HepG2 (cell line): ENCODE results near the gene KIAA2012. TPM values are rescaled to one million over a fixed set of nuclear protein-coding genes. Genes with fewer than 3 reads are reported as not detected.

ENCODE experiments used
- AKAP8 ChIP-seq: sonication (generic); formaldehyde crosslinking; IDR thresholded peaks from 2 replicates; pipeline ENCODE4 v1.5.1; 2020; ENCODE audit warnings: mild to moderate bottlenecking, missing genetic modification reagents
- BRD4 ChIP-seq: sonication (generic); formaldehyde crosslinking; IDR thresholded peaks from 2 replicates; pipeline ENCODE4 v1.4.0; 2020; ENCODE audit warnings: missing genetic modification reagents
- CBX2 ChIP-seq, 2 experiments: fragments of 200-600 bp in 1 of 2; sonication (generic); formaldehyde crosslinking in 1 of 2; IDR thresholded peaks; 2 replicates each; pipeline versions ENCODE4 v1.7.0 to v1.8.1; 2018 to 2022; ENCODE audit warnings: low read depth in 2 of 2, low read length in 1 of 2, mild to moderate bottlenecking in 1 of 2, missing genetic modification reagents in 1 of 2
- GABPA ChIP-seq, 2 experiments: IDR thresholded peaks; 2 replicates each; pipeline ENCODE4 v1.6.1; 2011 to 2016; ENCODE audit warnings: low read depth in 2 of 2, low read length in 1 of 2, missing biosample characterization in 1 of 2, missing genetic modification characterization in 1 of 2
- KDM3A ChIP-seq: IDR thresholded peaks from 2 replicates; pipeline ENCODE4 v1.6.1; 2018; ENCODE audit warnings: low read depth, missing compliant biosample characterization
- KLF6 ChIP-seq: IDR thresholded peaks from 2 replicates; pipeline ENCODE4 v1.8.0; 2016; ENCODE audit warnings: missing biosample characterization, missing genetic modification reagents
- NCOA1 ChIP-seq: sonication (generic); formaldehyde crosslinking; IDR thresholded peaks from 2 replicates; pipeline ENCODE4 v1.9.0; 2021; ENCODE audit warnings: missing genetic modification reagents
- TCF7 ChIP-seq: sonication (generic); IDR thresholded peaks from 2 replicates; pipeline ENCODE4 v1.6.1; 2016; ENCODE audit warnings: antibody characterized with exemption, low read depth
- TCF7L2 ChIP-seq: IDR thresholded peaks from 2 replicates; pipeline ENCODE4 v1.6.1; 2011; ENCODE audit warnings: mild to moderate bottlenecking, low read depth, low read length, moderate library complexity
- ZNF260 ChIP-seq: sonication (generic); formaldehyde crosslinking; IDR thresholded peaks from 2 replicates; pipeline ENCODE4 v1.4.0; 2020; ENCODE audit warnings: missing genetic modification reagents, low read depth, mild to moderate bottlenecking, borderline replicate concordance
- ZNF263 ChIP-seq: sonication (generic); formaldehyde crosslinking; IDR thresholded peaks from 2 replicates; pipeline ENCODE4 v1.4.0; 2020; ENCODE audit warnings: missing genetic modification reagents
- ZNF614 ChIP-seq: IDR thresholded peaks from 2 replicates; pipeline ENCODE4 v1.6.1; 2018; ENCODE audit warnings: missing biosample characterization, missing genetic modification reagents, inconsistent platforms, borderline replicate concordance
- ZNF703 ChIP-seq: sonication (generic); formaldehyde crosslinking; IDR thresholded peaks from 2 replicates; pipeline ENCODE4 v1.5.1; 2020; ENCODE audit warnings: missing genetic modification reagents, mild to moderate bottlenecking, moderate library complexity, borderline replicate concordance
- ZZZ3 ChIP-seq: sonication (generic); formaldehyde crosslinking; IDR thresholded peaks from 2 replicates; pipeline ENCODE4 v1.4.0; 2020; ENCODE audit warnings: missing genetic modification reagents, mild to moderate bottlenecking, borderline replicate concordance
- polyA plus RNA-seq, 8 experiments: library from polyadenylated mRNA; depleted of rRNA in 3 of 8; stranded (reverse) in 7 of 8; unstranded in 1 of 8; fragments of >200 nt; fragmentation: Illumina TruSeq in 4 of 8; extraction: Trizol in 4 of 8; gene quantifications; 2 replicates each; pipeline versions ENCODE4 v1.2.1 to v1.2.3, GENCODE V29; 2011 to 2016; ENCODE audit warnings: low read depth in 4 of 8, missing spikeins in 1 of 8, mixed read lengths in 1 of 8; ENCODE audit not compliant: insufficient read depth in 1 of 8
- total RNA-seq, 5 experiments: library from RNA; depleted of rRNA; stranded (reverse); fragments of >200 nt; fragmentation: Illumina TruSeq; extraction: Trizol; gene quantifications; 2 replicates each; pipeline ENCODE4 v1.2.3, GENCODE V29; 2016; ENCODE audit warnings: low read depth in 1 of 5
- TF ChIP-seq, protein P1 (sequence below): IDR thresholded peaks from 2 replicates; pipeline ENCODE4 v1.6.1; 2016; ENCODE audit warnings: low read depth, control low read depth
- TF ChIP-seq, protein P2 (sequence below): sonication (generic); formaldehyde crosslinking; IDR thresholded peaks from 2 replicates; pipeline ENCODE4 v1.4.0; 2020; ENCODE audit warnings: mild to moderate bottlenecking, missing genetic modification reagents, borderline replicate concordance
- TF ChIP-seq, protein P3 (sequence below): IDR thresholded peaks from 2 replicates; pipeline ENCODE4 v1.6.1; 2016
- TF ChIP-seq, protein P4 (sequence below): IDR thresholded peaks from 2 replicates; pipeline ENCODE4 v1.6.1; 2012; ENCODE audit warnings: low read depth, low read length, improper control_type of control experiment
- TF ChIP-seq, protein P5 (sequence below): sonication (generic); formaldehyde crosslinking; IDR thresholded peaks from 2 replicates; pipeline ENCODE4 v1.5.1; 2020; ENCODE audit warnings: missing genetic modification reagents, mild to moderate bottlenecking, borderline replicate concordance

KIAA2012 gene
- total and polyA plus RNA-seq, 2 of the 13 experiments (the other 11 are each of a cell fraction or from before 2014, with no cell fraction given) = not detected

DNA sequence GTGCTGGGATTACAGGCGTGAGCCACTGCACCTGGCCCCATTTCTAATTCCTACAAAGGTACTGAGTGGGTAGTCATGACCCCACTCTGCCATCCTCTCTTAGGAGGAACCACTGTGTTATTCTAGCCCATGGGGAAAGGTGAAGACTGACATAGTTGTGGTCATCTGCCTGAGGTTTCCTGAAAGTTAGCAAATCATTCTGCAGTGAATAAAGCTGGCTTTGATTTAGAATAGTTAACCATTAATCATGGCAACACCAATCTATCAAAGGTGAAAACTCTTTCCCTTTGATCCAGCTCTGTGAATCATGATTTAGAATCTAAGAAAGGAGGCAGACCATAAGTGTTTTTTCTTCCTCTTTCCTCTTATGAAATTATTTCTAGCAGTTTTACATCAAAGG is 114.5 kb downstream of the KIAA2012 start (continued):
- TF ChIP-seq, protein P1, sequence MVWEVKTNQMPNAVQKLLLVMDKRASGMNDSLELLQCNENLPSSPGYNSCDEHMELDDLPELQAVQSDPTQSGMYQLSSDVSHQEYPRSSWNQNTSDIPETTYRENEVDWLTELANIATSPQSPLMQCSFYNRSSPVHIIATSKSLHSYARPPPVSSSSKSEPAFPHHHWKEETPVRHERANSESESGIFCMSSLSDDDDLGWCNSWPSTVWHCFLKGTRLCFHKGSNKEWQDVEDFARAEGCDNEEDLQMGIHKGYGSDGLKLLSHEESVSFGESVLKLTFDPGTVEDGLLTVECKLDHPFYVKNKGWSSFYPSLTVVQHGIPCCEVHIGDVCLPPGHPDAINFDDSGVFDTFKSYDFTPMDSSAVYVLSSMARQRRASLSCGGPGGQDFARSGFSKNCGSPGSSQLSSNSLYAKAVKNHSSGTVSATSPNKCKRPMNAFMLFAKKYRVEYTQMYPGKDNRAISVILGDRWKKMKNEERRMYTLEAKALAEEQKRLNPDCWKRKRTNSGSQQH (CRISPR knock-in tag) = no peak
- TF ChIP-seq, protein P2, sequence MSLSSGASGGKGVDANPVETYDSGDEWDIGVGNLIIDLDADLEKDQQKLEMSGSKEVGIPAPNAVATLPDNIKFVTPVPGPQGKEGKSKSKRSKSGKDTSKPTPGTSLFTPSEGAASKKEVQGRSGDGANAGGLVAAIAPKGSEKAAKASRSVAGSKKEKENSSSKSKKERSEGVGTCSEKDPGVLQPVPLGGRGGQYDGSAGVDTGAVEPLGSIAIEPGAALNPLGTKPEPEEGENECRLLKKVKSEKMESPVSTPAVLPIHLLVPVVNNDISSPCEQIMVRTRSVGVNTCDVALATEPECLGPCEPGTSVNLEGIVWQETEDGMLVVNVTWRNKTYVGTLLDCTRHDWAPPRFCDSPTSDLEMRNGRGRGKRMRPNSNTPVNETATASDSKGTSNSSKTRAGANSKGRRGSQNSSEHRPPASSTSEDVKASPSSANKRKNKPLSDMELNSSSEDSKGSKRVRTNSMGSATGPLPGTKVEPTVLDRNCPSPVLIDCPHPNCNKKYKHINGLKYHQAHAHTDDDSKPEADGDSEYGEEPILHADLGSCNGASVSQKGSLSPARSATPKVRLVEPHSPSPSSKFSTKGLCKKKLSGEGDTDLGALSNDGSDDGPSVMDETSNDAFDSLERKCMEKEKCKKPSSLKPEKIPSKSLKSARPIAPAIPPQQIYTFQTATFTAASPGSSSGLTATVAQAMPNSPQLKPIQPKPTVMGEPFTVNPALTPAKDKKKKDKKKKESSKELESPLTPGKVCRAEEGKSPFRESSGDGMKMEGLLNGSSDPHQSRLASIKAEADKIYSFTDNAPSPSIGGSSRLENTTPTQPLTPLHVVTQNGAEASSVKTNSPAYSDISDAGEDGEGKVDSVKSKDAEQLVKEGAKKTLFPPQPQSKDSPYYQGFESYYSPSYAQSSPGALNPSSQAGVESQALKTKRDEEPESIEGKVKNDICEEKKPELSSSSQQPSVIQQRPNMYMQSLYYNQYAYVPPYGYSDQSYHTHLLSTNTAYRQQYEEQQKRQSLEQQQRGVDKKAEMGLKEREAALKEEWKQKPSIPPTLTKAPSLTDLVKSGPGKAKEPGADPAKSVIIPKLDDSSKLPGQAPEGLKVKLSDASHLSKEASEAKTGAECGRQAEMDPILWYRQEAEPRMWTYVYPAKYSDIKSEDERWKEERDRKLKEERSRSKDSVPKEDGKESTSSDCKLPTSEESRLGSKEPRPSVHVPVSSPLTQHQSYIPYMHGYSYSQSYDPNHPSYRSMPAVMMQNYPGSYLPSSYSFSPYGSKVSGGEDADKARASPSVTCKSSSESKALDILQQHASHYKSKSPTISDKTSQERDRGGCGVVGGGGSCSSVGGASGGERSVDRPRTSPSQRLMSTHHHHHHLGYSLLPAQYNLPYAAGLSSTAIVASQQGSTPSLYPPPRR = no peak
- TF ChIP-seq, protein P3, sequence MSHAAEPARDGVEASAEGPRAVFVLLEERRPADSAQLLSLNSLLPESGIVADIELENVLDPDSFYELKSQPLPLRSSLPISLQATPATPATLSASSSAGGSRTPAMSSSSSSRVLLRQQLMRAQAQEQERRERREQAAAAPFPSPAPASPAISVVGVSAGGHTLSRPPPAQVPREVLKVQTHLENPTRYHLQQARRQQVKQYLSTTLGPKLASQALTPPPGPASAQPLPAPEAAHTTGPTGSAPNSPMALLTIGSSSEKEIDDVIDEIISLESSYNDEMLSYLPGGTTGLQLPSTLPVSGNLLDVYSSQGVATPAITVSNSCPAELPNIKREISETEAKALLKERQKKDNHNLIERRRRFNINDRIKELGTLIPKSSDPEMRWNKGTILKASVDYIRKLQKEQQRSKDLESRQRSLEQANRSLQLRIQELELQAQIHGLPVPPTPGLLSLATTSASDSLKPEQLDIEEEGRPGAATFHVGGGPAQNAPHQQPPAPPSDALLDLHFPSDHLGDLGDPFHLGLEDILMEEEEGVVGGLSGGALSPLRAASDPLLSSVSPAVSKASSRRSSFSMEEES (CRISPR knock-in tag) = no peak
- TF ChIP-seq ZNF614 (CRISPR knock-in tag) (no peak), ZNF263 (CRISPR knock-in tag) (no peak), KDM3A (CRISPR knock-in tag) (no peak), TCF7 (peak; percentile 40; the same call in 1 of the 2 replicates), ZNF703 (CRISPR knock-in tag) (no peak), NCOA1 (CRISPR knock-in tag) (no peak), CBX2 (IDR thresholded peaks at IDR 0.05; ENCODE audit: low read depth, low read length) (no peak), CBX2 (CRISPR knock-in tag; IDR thresholded peaks at IDR 0.05; ENCODE audit: low read depth) (no peak), TCF7L2 (peak; percentile 17; the same call in 1 of the 2 replicates), BRD4 (CRISPR knock-in tag) (no peak), ZNF260 (CRISPR knock-in tag) (no peak), ZZZ3 (CRISPR knock-in tag) (no peak), GABPA (IDR thresholded peaks at IDR 0.05; ENCODE audit: low read depth, low read length) (no peak), GABPA (CRISPR knock-in tag; IDR thresholded peaks at IDR 0.05; ENCODE audit: low read depth) (no peak), AKAP8 (CRISPR knock-in tag) (no peak), KLF6 (CRISPR knock-in tag) (no peak)
- TF ChIP-seq, protein P4, sequence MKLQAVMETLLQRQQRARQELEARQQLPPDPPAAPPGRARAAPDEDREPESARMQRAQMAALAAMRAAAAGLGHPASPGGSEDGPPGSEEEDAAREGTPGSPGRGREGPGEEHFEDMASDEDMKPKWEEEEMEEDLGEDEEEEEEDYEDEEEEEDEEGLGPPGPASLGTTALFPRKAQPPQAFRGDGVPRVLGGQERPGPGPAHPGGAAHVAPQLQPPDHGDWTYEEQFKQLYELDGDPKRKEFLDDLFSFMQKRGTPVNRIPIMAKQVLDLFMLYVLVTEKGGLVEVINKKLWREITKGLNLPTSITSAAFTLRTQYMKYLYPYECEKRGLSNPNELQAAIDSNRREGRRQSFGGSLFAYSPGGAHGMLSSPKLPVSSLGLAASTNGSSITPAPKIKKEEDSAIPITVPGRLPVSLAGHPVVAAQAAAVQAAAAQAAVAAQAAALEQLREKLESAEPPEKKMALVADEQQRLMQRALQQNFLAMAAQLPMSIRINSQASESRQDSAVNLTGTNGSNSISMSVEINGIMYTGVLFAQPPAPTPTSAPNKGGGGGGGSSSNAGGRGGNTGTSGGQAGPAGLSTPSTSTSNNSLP = peak; percentile 76; the same call in 1 of the 2 replicates
- TF ChIP-seq, protein P5, sequence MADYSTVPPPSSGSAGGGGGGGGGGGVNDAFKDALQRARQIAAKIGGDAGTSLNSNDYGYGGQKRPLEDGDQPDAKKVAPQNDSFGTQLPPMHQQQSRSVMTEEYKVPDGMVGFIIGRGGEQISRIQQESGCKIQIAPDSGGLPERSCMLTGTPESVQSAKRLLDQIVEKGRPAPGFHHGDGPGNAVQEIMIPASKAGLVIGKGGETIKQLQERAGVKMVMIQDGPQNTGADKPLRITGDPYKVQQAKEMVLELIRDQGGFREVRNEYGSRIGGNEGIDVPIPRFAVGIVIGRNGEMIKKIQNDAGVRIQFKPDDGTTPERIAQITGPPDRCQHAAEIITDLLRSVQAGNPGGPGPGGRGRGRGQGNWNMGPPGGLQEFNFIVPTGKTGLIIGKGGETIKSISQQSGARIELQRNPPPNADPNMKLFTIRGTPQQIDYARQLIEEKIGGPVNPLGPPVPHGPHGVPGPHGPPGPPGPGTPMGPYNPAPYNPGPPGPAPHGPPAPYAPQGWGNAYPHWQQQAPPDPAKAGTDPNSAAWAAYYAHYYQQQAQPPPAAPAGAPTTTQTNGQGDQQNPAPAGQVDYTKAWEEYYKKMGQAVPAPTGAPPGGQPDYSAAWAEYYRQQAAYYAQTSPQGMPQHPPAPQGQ (CRISPR knock-in tag) = no peak
